Measurements from ENCODE around the gene SEMA4D. TPM values are rescaled to one million over a fixed set of nuclear protein-coding genes. Genes with fewer than 3 reads are reported as not detected.

Gene SEMA4D
- total RNA-seq, 4 donors from 2014 or later, result 37.3 to 50.1 (median 42.6) TPM

- H3K4me1 ChIP-seq, result peaks cover 6% of the 10 kb centered on the region
- no peaks in the 10 kb centered on the region for H3K36me3 ChIP-seq
- no peaks in the 10 kb centered on the region for H3K27me3 ChIP-seq
- WGBS, result 96% methylated on average over 8 of the region's 8 CpGs
- H3K9me3 ChIP-seq, result no peaks in the 10 kb centered on the region
- H3K27ac ChIP-seq, result no peak overlapping the region
- TF ChIP-seq POLR2A (IDR thresholded peaks at IDR 0.05) (no peak), POLR2AphosphoS5 (IDR thresholded peaks at IDR 0.05) (no peak), CTCF (IDR thresholded peaks at IDR 0.05) (no peak), EP300 (IDR thresholded peaks at IDR 0.05) (no peak)
- DNase-seq (ENCODE audit: low spot score in 2 of 2), result no peak
- H3K4me3 ChIP-seq, result no peak overlapping the region
Measured at GRCh38 chr9:89447416-89447815, 50.5 kb downstream of the SEMA4D start.

- WGBS, result 91% methylated on average over 8 of the region's 8 CpGs
- Histone ChIP-seq H3K9me3 (no peaks in the 10 kb centered on the region), H3K4me3 (no peak overlapping the region), H3K27ac (no peak overlapping the region), H3K4me1 (peaks cover 9% of the 10 kb centered on the region), H3K36me3 (no peaks in the 10 kb centered on the region), H3K27me3 (no peaks in the 10 kb centered on the region)
- TF ChIP-seq EP300 (IDR thresholded peaks at IDR 0.05) (no peak), POLR2AphosphoS5 (IDR thresholded peaks at IDR 0.05) (no peak), CTCF (IDR thresholded peaks at IDR 0.05) (no peak), POLR2A (IDR thresholded peaks at IDR 0.05) (no peak)
- no peak for DNase-seq (ENCODE audit: low spot score in 2 of 2)
Measured at GRCh38 chr9:89446961-89447310, 51.0 kb downstream of the SEMA4D start.

GRCh38 chr9:89446261-89446960 lies 51.5 kb downstream of the SEMA4D start:
- DNase-seq (ENCODE audit: low spot score in 2 of 2), result no peak
- no peak overlapping the region for H3K27ac ChIP-seq
- WGBS, result over 99% methylated on average over 8 of the region's 13 CpGs
- no peak overlapping the region for H3K4me3 ChIP-seq
- H3K9me3 ChIP-seq, result no peaks in the 10 kb centered on the region
- no peaks in the 10 kb centered on the region for H3K27me3 ChIP-seq
- H3K36me3 ChIP-seq, result no peaks in the 10 kb centered on the region
- peaks cover 14% of the 10 kb centered on the region for H3K4me1 ChIP-seq
- TF ChIP-seq CTCF (IDR thresholded peaks at IDR 0.05) (no peak), EP300 (IDR thresholded peaks at IDR 0.05) (no peak), POLR2AphosphoS5 (IDR thresholded peaks at IDR 0.05) (no peak), POLR2A (IDR thresholded peaks at IDR 0.05) (no peak)

GRCh38 chr9:89445801-89446251 lies 52.1 kb downstream of the SEMA4D start:
- TF ChIP-seq CTCF (IDR thresholded peaks at IDR 0.05), result no peak
- no peak for TF ChIP-seq POLR2AphosphoS5 (IDR thresholded peaks at IDR 0.05)
- no peak overlapping the region for H3K27ac ChIP-seq
- no peak for DNase-seq (ENCODE audit: low spot score in 2 of 2)
- no peaks in the 10 kb centered on the region for H3K9me3 ChIP-seq
- H3K27me3 ChIP-seq, result no peaks in the 10 kb centered on the region
- peaks cover 20% of the 10 kb centered on the region for H3K4me1 ChIP-seq
- no peak overlapping the region for H3K4me3 ChIP-seq
- H3K36me3 ChIP-seq, result no peaks in the 10 kb centered on the region
- 84% methylated on average over 8 of the region's 8 CpGs for WGBS

- TF ChIP-seq CTCF (IDR thresholded peaks at IDR 0.05) (no peak), POLR2A (IDR thresholded peaks at IDR 0.05) (no peak), EP300 (IDR thresholded peaks at IDR 0.05) (no peak), POLR2AphosphoS5 (IDR thresholded peaks at IDR 0.05) (no peak)
- Histone ChIP-seq H3K9me3 (no peaks in the 10 kb centered on the region), H3K4me1 (peaks cover 27% of the 10 kb centered on the region), H3K27me3 (no peaks in the 10 kb centered on the region), H3K4me3 (no peak overlapping the region), H3K36me3 (no peaks in the 10 kb centered on the region), H3K27ac (no peak overlapping the region)
- 83% methylated on average over 16 of the region's 16 CpGs for WGBS
- DNase-seq (ENCODE audit: low spot score in 2 of 2), result no peak
Measured at GRCh38 chr9:89444925-89445765, 52.8 kb downstream of the SEMA4D start.
